Measurements from ENCODE around the gene NGFR.
"Not testable (repeated sequence)": the region's sequence is repeated elsewhere in the genome, so short reads cannot be mapped to it uniquely, and the experiment has no call there.

NGFR gene

DNA sequence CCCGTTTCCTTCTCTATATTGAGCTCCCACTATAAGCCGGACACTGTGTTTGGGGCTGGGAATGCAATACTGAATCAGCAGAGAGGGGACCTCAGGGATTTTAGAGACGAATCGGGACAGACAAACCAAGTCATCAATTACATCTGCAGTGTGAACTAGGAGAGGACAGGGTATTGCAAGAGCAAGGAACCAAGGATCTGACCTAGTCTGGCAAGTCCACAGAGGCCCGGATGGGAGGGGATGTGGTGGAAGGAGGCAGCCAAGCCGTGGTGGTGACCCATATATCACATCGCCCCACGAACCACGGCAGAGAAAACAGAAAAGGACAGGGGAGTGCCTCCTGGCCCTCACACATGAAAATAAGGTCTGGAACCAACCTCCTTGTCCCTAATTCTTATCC, 52.5 kb downstream of the NGFR start:
- no peak for DNase-seq

DNA sequence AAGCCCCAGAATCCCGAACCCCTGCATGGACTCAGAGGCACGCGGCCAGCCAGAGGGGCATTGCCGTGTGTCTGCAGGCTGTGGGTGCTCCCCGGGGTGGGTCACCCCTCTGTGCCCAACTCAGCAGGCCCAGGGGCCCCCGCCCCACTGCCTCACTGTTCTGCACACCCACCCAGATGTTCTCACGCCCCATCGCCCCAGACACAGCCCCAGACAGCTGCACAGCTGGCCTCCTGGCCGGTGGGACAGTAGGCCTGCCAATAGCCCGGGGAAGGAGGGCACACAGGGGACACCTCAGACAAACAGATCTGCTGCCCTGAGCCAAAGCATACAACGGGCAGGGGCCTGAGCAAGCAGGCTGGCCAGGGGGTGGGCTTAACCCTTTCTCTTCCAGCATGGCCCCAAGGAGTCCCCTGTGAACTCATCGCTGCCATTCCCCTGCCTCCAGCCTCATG, 53.0 kb downstream of the NGFR start:
- DNase-seq = no peak

DNA sequence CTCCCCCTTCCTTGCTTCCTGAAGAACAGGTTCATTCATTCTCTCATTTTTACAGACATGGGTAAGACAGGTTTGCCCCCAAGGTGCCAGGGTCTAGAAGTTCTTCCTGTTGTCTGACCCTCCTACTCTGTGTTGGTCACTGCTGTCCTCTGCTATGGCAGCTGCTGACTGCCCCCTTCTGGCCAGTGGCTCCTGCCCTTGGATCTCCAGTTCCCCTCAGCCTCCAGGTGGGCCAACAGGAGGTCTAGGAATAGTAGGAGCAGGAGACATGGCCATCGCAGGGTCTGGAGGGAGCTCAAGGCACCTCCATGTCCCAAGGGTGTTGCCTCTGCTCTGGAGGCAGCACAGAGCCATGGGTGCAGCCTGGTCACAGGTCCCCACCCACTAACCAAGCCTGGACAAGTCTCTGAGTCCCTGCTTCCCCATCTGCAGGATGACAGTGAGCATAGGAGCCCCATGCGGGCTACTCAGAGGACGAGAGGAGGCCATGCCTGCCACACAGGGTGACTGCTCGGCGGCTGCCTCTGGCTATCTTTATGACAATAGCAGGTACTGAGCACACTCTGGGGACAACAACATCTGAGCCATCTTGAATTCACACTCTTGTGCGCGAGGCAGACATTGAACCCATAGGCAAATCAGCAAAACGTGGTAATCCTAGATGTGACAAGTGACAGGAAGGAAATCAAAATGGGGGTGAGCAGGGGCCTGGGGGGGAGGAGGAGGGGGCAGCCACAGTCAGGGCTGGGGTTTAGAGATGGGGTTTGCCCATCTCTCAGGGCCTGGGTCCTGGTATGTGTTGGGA, 53.6 kb downstream of the NGFR start:
- no peak for DNase-seq

DNA sequence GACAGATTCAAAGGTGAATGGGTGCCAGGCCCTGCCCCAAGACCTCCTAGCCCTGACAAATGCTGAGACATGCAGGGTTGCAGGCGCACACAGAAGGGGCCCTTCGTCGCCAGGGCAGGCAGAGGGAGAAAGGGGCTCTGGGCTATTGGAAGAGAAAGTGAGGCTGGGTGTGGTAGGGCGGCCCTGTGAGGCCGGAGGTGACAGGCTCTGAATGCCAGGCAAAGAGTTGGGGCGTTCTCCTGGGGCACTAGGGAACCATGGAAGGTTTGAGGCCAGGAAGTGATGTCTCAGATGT, 54.2 kb downstream of the NGFR start:
- DNase-seq = no peak

DNA sequence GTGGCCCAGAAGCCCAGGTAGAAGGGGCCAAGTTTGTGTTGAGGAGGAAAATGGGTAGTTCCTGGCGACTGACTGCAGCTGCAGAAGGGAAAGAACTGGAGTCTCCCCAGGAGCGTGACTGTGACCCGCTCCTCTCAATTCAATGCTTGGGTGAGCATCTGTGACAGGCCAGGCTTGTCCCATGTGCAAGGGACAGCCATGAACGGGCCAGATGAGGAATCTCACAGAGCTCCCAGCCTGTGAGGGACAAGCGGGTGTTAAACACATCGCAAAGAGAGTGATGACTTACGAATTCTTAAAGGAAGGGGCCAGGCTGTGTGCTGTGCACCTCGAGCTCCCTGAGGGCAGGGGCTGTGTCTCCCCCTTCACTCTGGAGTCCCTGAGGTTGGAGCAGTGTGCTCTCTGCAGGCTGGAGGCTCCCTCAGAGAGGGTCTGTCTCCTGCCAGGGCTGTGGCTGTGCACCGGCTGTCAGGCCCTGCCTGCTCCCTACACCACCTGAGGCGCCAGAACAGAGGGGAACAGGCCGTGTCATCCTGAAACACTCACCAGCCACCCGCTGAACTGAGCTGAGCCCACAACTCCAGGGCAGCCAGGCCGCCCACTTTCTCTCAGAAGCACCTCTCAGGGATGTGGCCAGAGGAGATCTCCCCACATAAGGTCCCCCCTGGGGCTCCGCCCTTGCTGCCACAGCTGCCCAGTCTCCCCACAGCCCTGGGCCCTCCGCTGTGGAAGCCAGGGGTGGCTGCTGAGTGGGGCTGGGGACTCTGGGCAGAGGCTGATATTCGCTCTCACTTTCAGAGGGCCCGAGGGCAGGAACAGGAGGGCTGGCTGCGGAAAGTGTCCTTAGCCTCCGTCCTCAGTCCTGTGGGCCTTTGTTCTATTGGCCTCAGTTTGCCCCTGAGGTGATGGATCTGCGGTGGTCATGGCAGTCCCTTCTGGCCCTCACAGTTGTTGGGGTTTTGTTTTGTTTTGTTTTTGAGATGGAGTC, 54.9 kb downstream of the NGFR start:
- no peak for DNase-seq

DNA sequence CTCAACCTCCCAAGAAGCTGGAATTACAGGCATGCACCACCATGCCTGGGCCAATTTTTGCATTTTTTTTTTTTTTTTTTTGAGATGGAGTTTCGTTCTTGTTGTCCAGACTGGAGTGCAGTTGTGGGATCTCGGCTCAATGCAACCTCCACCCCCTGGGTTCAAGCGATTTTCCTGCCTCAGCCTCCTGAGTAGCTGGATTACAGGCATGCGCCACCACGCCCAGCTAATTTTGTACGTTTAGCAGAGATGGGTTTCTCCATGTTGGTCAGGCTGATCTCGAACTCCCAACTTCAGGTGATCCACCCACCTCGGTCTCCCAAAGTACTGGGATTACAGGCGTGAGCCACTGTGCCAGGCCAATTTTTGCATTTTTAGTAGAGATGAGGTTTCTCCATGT, 55.7 kb downstream of the NGFR start:
- not testable (repeated sequence) for DNase-seq

DNA sequence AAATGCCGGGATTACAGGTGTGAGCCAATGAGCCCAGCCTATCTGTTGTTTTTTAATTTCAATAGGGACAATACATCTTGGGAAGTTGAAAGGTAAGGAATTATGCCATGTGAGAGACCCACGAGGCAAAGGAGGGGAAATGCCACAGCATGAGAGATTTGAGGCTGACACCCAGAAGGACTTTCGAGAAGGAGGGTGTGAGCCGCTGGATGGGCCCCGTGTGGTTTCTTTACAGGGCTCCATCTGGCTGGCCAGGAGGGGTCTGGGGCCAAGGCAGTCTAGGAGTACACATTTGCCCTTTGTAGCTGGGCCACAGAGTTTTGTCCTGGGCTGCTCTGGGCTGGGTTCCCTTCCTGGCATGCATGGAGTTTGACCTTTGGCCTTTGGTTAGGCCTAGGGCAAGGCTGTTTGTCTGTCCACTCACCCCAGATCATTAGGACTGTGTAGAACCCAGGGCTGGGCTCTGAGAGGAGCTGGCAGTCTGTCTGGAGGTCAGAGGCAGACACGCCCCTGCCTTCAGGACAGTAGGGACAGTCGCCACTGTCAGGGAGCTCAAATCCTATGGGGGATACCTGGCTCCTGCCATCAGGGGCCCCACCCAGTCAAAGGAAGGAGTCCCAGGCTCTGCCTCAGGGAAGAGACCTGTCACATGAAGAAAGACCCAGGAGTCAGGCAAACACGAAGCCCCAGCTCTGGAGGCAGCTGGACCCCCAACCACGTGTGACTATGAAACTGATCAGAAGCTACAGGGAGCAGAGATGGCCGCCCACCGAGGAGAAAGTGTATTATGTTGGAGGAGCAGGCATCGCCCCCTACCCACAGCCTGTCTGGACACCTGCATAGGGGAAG, 56.4 kb downstream of the NGFR start:
- DNase-seq = no peak

DNA sequence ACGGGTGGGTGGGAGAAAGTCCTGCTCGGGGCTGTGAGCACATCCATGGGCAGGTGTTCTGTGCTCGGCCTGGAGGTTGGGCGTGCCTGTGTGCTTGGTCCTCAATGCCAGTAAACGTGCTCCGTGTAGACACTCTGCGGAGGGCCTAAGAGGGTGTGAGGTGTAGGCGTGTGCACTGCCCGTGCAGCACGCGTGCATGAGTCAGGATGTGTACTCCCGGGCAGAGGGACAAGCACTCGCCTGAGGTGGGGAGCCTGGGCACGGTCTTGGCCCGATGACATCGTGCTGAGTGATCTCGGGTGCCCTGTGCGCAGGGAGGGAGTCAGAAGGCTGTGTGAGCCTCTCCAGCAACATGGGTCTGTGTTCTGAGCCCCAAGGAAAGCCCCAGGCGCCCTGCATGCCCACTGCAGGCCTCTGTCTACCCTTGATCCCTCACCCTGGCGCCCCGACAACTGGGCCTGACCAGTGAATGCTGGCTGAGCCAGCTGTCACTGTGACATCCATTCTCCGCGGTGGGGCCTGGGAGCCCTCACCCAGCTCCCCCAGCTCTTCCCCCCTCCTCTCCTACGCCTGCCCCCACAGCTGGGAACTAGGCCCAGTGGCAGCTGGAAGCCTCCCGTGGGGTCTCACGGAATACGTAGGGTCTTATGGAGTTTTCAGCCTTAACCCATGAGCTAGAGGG, 57.1 kb downstream of the NGFR start:
- DNase-seq = no peak

DNA sequence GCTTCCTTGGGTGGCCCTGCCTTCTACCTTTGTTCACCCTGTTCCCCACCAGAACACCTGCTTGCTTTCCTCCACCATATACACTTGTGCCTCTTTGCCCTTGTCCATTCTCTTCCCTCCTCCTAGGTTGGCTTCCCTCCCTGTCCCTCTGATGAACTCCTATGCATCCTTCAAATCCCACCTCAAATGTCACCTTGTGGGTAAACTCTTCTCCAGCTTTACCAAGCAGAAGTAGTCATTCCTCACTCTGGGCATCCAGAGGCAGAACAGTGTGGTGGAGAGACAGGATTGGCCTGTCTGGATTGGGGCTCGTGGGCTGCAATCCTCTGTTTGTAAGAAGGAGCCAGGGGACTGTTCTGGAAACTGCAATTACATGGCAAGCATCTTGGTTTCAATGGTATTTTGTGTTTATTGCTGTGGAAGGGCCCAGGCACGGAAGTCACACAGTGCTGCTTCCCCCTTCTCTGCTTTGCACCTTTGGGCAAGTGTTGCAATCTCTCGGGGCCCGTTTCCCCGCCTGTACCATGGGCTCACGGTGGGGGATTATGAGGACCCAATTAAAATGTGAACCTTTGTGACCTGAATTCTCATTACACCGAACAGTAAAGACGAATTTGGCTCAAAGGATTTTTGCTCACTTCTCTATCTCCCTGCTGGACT, 58.7 kb downstream of the NGFR start:
- DNase-seq = no peak

DNA sequence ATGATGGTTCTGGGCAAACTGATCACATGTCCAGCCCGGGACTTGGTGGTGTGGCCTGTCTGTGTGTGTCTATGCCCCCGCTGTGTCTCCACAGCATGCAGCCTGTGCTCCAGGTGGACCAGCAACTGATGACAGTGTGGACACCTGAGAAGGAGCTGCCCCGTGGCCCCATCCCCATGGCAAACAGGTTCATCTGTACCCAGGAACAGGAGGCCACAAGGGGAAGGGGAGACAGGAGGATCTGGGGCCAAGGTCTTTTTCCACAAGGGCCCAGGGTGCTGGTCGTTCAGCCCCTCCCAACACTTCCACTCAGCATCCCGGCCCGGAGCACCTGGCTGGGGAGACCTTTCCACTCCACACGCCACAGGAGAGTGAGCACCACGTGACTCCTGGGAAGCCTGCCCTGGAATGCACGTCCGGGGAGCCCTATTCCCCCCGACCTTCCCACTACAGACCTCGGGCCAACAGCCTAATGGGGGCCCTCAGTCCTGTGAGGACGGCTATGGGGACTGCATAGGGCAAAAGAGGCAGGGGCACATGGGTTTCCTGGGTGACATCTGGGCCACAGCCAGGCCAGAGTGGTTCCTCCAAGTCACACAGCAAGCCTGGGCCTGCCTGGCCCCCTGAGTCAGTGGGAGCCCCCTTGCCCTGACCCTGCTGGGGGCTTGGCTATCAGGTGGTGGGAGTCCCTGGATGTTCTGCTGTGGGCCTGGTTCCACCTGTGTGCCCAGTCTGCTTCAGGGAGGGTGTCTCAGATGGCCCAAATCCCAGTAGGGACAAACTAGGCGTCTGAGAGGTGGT, 59.8 kb downstream of the NGFR start:
- DNase-seq = no peak

DNA sequence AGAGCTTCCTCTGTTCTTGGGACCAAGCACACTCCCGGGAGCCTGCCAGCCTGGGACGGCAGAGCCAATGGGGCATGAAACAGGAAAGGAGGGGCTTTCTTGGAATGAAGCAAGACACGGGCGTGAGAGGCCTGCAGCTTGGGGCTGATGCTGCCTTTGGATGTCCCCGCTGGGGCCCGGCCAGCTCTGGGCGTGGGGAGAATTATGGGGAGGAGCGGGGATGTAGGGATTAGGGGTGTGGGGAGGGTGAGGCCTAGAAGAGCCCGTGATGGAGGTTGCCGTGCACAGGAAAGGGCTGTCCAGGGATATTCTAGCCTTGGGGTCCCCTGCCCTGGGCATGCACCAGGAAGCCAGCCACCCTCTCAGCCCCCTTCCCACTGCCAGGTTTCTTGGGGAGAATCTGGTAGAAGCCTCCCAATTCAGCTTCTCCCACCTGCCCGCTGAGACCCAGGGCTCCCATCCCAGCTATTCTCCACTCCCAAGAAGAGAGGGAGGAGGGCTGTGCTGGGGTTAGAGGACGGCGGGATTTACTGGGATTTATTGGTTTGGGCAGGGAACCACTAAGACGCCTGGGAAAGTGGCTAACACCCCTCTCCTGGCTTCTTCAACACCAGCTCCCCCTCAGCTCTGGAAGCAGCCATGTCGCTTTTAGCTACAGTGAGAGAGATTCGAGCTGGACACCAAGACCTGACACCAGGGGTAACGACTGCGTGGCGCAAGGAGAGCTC, 60.6 kb downstream of the NGFR start:
- DNase-seq = no peak

DNA sequence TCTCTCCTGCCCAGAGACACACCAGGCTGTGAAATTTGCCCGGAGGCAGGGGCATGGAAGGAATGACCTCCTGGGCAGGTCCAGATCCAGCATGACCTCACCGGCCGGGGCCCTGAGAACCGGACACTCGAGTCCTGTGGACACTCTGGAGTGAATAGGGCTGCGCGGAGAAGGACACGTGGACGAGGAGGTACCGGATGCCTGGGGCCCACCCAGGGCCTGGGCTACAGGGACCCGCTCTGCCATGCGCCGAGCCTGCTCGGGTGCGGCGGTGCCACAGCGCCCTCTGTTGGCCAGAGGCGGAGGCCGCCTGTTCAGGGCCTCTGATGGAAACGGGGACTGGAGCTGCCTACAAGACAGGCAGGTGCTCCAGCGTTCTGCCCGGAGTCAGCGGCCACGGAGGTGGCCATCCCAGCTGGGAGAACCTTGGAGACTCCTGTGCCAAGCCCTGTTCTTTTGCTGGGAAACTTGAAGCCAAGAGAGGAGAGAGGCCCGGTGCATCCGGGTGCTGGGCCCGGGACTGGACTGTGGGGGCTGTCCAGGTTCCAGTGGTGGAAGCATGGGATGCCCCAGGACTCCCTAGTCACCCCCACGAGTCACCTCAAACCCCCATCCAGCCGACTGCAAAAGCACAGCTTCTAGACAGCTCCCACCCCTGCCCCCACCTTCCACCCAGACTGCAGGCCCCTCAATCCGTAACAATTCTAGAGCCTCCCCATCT, 61.3 kb downstream of the NGFR start:
- peak; percentile 74 for DNase-seq

DNA sequence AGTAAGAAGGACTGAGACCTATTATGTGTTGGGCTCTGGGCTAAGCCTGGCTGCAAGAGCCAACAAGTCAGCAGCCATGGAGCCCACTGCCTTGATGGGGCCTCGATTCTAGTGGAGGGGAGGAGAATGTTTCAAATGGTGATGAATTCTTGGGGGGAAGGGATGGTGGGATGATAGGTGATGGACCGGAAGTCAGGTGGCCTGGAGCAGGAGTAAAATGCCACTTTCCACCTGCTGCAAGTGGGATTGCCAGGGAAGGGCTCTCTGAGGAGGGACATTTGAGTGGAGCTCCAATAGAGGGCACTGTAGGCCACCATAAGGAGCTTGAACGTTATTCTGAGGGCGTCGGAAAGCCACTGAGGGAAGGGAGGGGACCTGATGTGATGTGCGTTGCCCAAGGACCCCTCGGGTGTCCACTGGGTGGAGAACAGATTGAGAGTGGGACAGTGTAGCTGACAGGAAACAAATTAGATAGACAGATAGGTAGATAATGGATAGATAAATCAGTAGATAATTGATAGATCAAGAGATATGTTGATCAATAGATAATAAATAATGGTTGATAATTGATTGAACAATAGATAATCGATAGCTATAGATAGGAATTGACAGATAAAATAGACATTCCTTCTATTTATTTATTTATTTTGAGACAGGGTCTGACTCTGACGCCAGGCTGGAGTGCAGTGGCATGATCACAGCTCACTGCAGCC, 62.4 kb downstream of the NGFR start:
- DNase-seq = peak; percentile 73
